PC-3 (cell line): ENCODE results near the gene CENPB. TPM values are rescaled to one million over a fixed set of nuclear protein-coding genes. Genes with fewer than 3 reads are reported as not detected.

Source experiments
- ATAC-seq: fragments of 200-7000 bp; cut with Tn5 transposase; 2 replicates; pipeline ENCODE4 v1.9.1; 2020; ENCODE audit warnings: mild to moderate bottlenecking, moderate library complexity
- BruUV-seq: library from RNA; stranded (reverse); fragments of 400-500 nt; replicated peaks from 2 replicates; lab custom pipeline; 2021; lab: Mats Ljungman, UMichigan
- CTCF ChIA-PET: fragments of 300-600 bp; sonication (Branson Sonifier 250); formaldehyde crosslinking; loops from one replicate; lab custom pipeline; 2022; ENCODE audit warnings: antibody characterized with exemption; lab: Charles Lee
- POLR2A ChIA-PET: fragments of 300-600 bp; sonication (Branson Sonifier 250); formaldehyde crosslinking; loops from one replicate; lab custom pipeline; 2022; ENCODE audit warnings: antibody characterized with exemption; ENCODE audit not compliant: unreplicated experiment; lab: Charles Lee
- DNase-seq: peaks from one replicate; pipeline ENCODE4 v3.0.0-alpha.2; 2015
- H2AFZ ChIP-seq: fragments of 300-600 bp; sonication (generic); 2 replicates; pipeline ENCODE4 v1.6.0; 2016; ENCODE audit warnings: antibody characterized with exemption, low read length
- H3F3A ChIP-seq: fragments of 300-600 bp; sonication (generic); one replicate; pipeline ENCODE4 v1.6.0; 2017; ENCODE audit warnings: antibody characterized with exemption, low read length, control low read depth, mild to moderate bottlenecking; ENCODE audit not compliant: unreplicated experiment
- H3K27ac ChIP-seq: fragments of 300-600 bp; sonication (generic); 2 replicates; pipeline ENCODE4 v1.5.1; 2016; ENCODE audit warnings: mild to moderate bottlenecking, low read length
- H3K27me3 ChIP-seq: fragments of 300-600 bp; sonication (generic); 2 replicates; pipeline ENCODE4 v1.6.1; 2016; ENCODE audit warnings: low read length, mixed read lengths
- H3K36me3 ChIP-seq: fragments of 300-600 bp; sonication (generic); 2 replicates; pipeline ENCODE4 v1.6.1; 2016; ENCODE audit warnings: low read depth, mixed run types, low read length, mixed read lengths
- H3K4me1 ChIP-seq: fragments of 300-600 bp; sonication (generic); 2 replicates; pipeline ENCODE4 v1.5.1; 2016; ENCODE audit warnings: low read length; ENCODE audit not compliant: insufficient read depth
- H3K4me2 ChIP-seq: fragments of 300-600 bp; sonication (generic); 2 replicates; pipeline ENCODE4 v1.6.0; 2016; ENCODE audit warnings: low read length
- H3K4me3 ChIP-seq: fragments of 300-600 bp; sonication (generic); 2 replicates; pipeline ENCODE4 v1.5.1; 2016; ENCODE audit warnings: mild to moderate bottlenecking, low read length, mixed read lengths
- H3K79me2 ChIP-seq: fragments of 300-600 bp; sonication (generic); 2 replicates; pipeline ENCODE4 v1.6.1; 2017; ENCODE audit warnings: low read length, mixed read lengths
- H3K9ac ChIP-seq: fragments of 300-600 bp; sonication (generic); 2 replicates; pipeline ENCODE4 v1.6.0; 2016; ENCODE audit warnings: mild to moderate bottlenecking, low read length
- H3K9me2 ChIP-seq: fragments of 300-600 bp; sonication (generic); replicated peaks from 2 replicates; pipeline ENCODE4 v1.6.1; 2016; ENCODE audit warnings: mixed run types, low read length, mixed read lengths
- H3K9me3 ChIP-seq: fragments of 300-600 bp; sonication (generic); 2 replicates; pipeline ENCODE4 v1.6.1; 2016; ENCODE audit warnings: low read length, mixed read lengths
- H4K20me1 ChIP-seq: fragments of 300-600 bp; sonication (generic); 2 replicates; pipeline ENCODE4 v1.6.1; 2016; ENCODE audit warnings: low read length, mixed read lengths
- EZH2 ChIP-seq: fragments of 300-600 bp; sonication (generic); IDR thresholded peaks from one replicate; pipeline ENCODE4 v1.6.1; 2017; ENCODE audit warnings: antibody characterized with exemption, mild to moderate bottlenecking, low read length; ENCODE audit not compliant: unreplicated experiment
- EZH2phosphoT487 ChIP-seq: fragments of 300-600 bp; sonication (generic); IDR thresholded peaks from 2 replicates; pipeline ENCODE4 v1.6.1; 2018; ENCODE audit warnings: mild to moderate bottlenecking, antibody characterized with exemption, low read length, borderline replicate concordance
- intact Hi-C: fragments of 100-400 bp; cut with micrococcal nuclease; formaldehyde crosslinking; loops from 2 replicates; pipeline ENCODE4 v1.9.0; 2023
- total RNA-seq: library from RNA; depleted of rRNA; stranded (reverse); fragments of >200 nt; gene quantifications from 2 replicates; pipeline ENCODE4 v1.2.3, GENCODE V29; 2014
- TF ChIP-seq, protein P1 (sequence below): fragments of 300-600 bp; sonication (generic); conservative IDR thresholded peaks from 2 replicates; pipeline ENCODE4 v1.5.1; 2017; ENCODE audit warnings: antibody characterized with exemption, low read depth, mild to moderate bottlenecking, low read length

CENPB gene
- total RNA-seq, 1 experiment from 2014 or later: 213 TPM

DNA sequence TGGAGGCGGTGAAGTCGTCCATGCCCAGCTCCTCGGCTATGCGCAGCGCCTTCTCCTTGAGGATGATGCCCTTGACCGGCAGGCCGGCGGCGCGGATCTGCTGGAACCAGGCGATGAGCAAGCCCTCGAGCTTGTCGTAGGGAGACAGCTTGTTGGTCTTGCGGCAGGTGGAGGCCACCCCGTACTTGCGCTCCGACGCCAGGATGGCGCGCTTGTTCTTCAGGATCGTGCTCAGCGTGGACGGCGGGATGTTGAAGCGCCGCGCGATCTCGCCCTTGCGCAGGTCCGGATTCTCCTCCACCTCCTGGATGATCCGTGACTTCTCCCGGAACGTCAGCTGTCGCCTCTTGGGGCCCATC, 435 bp downstream of the CENPB start:
- H3K4me2 ChIP-seq: peak overlapping the region; percentile 98
- H3K9ac ChIP-seq: peak overlapping the region; percentile 87
- H4K20me1 ChIP-seq: peaks cover 28% of the 10 kb centered on the region
- CTCF ChIA-PET: interaction anchor here (0.6 to 3.0 kb wide), 5 partner anchors 10 to 104 kb away, joined by 3 to 16 read pairs (median 3); partner anchors contain the start of genes AP5S1 and CDC25B
- H3K4me3 ChIP-seq: peak overlapping the region; percentile 73
- intact Hi-C loops: no loop called here
- BruUV-seq: no TSS peak
- peaks cover 12% of the 10 kb centered on the region for H3F3A ChIP-seq
- H3K9me3 ChIP-seq: no peaks in the 10 kb centered on the region
- no peaks in the 10 kb centered on the region for H3K27me3 ChIP-seq
- POLR2A ChIA-PET: interaction anchor here (1.0 kb wide), 1 partner anchor 34 kb away, joined by 4 read pairs; the partner anchor contains the start of gene AP5S1
- 0 out of 2 replicates have a peak, but pooled peaks cover 3% of the 10 kb centered on the region for H3K36me3 ChIP-seq
- ATAC-seq: peak; percentile 23
- H2AFZ ChIP-seq: peak overlapping the region; percentile 8; the same call in 1 of the 2 replicates
- DNase-seq: peak; percentile 55
- no peaks in the 10 kb centered on the region for H3K9me2 ChIP-seq
- peak overlapping the region; percentile 55 for H3K27ac ChIP-seq
- peaks cover 36% of the 10 kb centered on the region for H3K4me1 ChIP-seq
- peaks cover 40% of the 10 kb centered on the region for H3K79me2 ChIP-seq
- TF ChIP-seq EZH2phosphoT487 (no peak), EZH2 (no peak)
- TF ChIP-seq, protein P1, sequence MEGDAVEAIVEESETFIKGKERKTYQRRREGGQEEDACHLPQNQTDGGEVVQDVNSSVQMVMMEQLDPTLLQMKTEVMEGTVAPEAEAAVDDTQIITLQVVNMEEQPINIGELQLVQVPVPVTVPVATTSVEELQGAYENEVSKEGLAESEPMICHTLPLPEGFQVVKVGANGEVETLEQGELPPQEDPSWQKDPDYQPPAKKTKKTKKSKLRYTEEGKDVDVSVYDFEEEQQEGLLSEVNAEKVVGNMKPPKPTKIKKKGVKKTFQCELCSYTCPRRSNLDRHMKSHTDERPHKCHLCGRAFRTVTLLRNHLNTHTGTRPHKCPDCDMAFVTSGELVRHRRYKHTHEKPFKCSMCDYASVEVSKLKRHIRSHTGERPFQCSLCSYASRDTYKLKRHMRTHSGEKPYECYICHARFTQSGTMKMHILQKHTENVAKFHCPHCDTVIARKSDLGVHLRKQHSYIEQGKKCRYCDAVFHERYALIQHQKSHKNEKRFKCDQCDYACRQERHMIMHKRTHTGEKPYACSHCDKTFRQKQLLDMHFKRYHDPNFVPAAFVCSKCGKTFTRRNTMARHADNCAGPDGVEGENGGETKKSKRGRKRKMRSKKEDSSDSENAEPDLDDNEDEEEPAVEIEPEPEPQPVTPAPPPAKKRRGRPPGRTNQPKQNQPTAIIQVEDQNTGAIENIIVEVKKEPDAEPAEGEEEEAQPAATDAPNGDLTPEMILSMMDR: no peak

DNA sequence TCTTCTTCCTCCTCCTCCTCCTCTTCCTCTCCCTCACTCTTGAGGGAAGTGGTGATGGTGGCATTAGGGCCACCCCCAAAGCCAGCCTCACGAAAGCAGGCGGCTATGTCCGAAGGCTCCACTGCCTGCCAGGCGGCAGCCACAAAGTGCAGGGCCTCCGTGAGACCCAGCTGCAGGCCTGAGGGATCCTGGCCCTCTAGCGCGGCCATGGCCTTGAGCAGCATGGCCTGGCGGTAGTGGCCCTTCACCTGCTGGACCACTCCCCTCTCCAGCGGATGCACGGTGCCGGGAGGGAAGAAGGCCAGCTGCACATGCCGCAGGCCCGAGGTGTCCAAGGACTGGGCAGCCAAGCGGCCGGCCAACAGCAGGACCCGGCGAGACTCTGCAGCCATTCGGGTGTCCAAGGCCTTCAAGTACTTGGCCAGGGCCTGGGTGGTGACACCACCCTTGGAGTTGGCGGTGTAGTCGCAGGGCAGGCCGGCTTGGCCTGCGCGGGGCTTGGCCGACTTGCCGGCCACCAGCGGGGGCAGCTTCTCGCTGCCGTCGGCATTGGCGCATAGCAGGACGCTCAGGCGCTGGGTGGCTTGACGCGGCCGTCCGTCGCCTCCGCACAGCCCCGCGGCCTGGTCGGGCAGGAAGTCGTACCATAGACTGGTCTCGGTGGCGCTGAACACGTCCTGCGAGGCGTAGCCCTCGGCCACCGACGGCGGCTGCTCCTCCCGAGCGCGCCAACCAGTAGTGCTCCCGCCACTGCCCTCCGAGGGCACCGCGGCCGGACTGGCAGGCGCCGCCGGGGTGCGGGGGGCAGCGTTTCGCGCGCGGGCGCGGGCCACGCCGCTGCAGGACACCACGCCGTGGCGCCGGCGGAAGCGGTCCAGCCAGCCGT, 1.1 kb downstream of the CENPB start:
- peak; percentile 36 for DNase-seq
- peaks cover 12% of the 10 kb centered on the region for H3F3A ChIP-seq
- H3K79me2 ChIP-seq: peaks cover 40% of the 10 kb centered on the region
- peak overlapping the region; percentile 73 for H3K4me3 ChIP-seq
- H3K9me3 ChIP-seq: no peaks in the 10 kb centered on the region
- H2AFZ ChIP-seq: peak overlapping the region; percentile 8; the same call in 1 of the 2 replicates
- 0 out of 2 replicates have a peak, but pooled peaks cover 3% of the 10 kb centered on the region for H3K36me3 ChIP-seq
- H3K27me3 ChIP-seq: no peaks in the 10 kb centered on the region
- H3K4me2 ChIP-seq: peak overlapping the region; percentile 98
- TF ChIP-seq EZH2 (no peak), EZH2phosphoT487 (no peak)
- TF ChIP-seq, protein P1: no peak
- H3K9ac ChIP-seq: peak overlapping the region; percentile 87
- H4K20me1 ChIP-seq: peaks cover 28% of the 10 kb centered on the region
- intact Hi-C loops: no loop called here
- ChIA-PET CTCF (interaction anchor here (2.0 to 3.0 kb wide), 2 partner anchors 33 to 35 kb away, joined by 13 to 16 read pairs; partner anchors contain the start of gene AP5S1), POLR2A (interaction anchor here (0.6 kb wide), 1 partner anchor 24 kb away, joined by 6 read pairs; no protein-coding TSS in a partner anchor)
- H3K27ac ChIP-seq: peak overlapping the region; percentile 55
- ATAC-seq: peak; percentile 0; the same call in 1 of the 2 replicates
- no peaks in the 10 kb centered on the region for H3K9me2 ChIP-seq
- no TSS peak for BruUV-seq
- H3K4me1 ChIP-seq: peaks cover 41% of the 10 kb centered on the region
